Kidney (tissue), 14 donors: ENCODE measurements around the gene ST8SIA6. TPM values are rescaled to one million over a fixed set of nuclear protein-coding genes. Genes with fewer than 3 reads are reported as not detected.
"Not testable (repeated sequence)": the region's sequence is repeated elsewhere in the genome, so short reads cannot be mapped to it uniquely, and the experiment has no call there.

Experiments
- DNase-seq, 5 donors: peaks; one replicate each; pipeline ENCODE4 v3.0.0-alpha.2; 2013 to 2020
- FAIRE-seq: peaks from 2 replicates; lab custom pipeline; 2012; peaks lifted over from hg19 to GRCh38; lab: Jason Lieb, UNC
- H3K27ac ChIP-seq, 2 donors: one replicate each; pipeline ENCODE4 v1.7.0; 2013; ENCODE audit warnings: low read depth in 2 of 2, low read length in 2 of 2, inconsistent platforms in 1 of 2
- H3K27me3 ChIP-seq: one replicate; pipeline ENCODE4 v1.7.1; 2013; ENCODE audit warnings: low read length, inconsistent platforms; ENCODE audit not compliant: control insufficient read depth, insufficient read depth
- H3K36me3 ChIP-seq, 3 donors: one replicate each; pipeline versions ENCODE4 v1.7.0 to v1.7.1; 2013; ENCODE audit warnings: low read length in 3 of 3, control low read depth in 1 of 3, inconsistent platforms in 1 of 3; ENCODE audit not compliant: insufficient read depth in 3 of 3, control insufficient read depth in 2 of 3
- H3K4me1 ChIP-seq, 3 donors: one replicate each; pipeline versions ENCODE4 v1.7.0 to v1.7.1; 2013; ENCODE audit warnings: low read length in 3 of 3, inconsistent platforms in 1 of 3, low read depth in 1 of 3; ENCODE audit not compliant: control insufficient read depth in 2 of 3, insufficient read depth in 2 of 3
- H3K4me3 ChIP-seq, 3 donors: one replicate each; pipeline versions ENCODE4 v1.7.0 to v1.8.1; 2013; ENCODE audit warnings: low read length in 3 of 3, control low read depth in 1 of 3, inconsistent platforms in 1 of 3
- H3K9ac ChIP-seq, 3 donors: one replicate each; pipeline versions ENCODE4 v1.7.0 to v1.7.1; 2013; ENCODE audit warnings: low read length in 3 of 3, control low read depth in 1 of 3, inconsistent platforms in 1 of 3
- H3K9me3 ChIP-seq, 3 donors: one replicate each; pipeline versions ENCODE4 v1.7.0 to v1.7.1; 2013; ENCODE audit warnings: low read length in 3 of 3, control low read depth in 1 of 3, inconsistent platforms in 1 of 3; ENCODE audit not compliant: control insufficient read depth in 2 of 3, insufficient read depth in 1 of 3
- intact Hi-C: fragments of 100-400 bp; cut with DNase I; formaldehyde crosslinking; loops from one replicate; pipeline ENCODE4 v1.11.1; 2022
- polyA plus RNA-seq: library from polyadenylated mRNA; stranded (reverse); fragments of 350-450 nt; fragmentation: Illumina TruSeq; extraction: RNeasy Lipid Tissue Mini Kit (QIAGEN cat#74804); gene quantifications from one replicate; pipeline ENCODE4 v1.2.3, GENCODE V29; 2014; ENCODE audit warnings: low read depth, low replicate concordance; ENCODE audit not compliant: insufficient read depth
- total RNA-seq: library from RNA; stranded (reverse); fragmentation: NEBNext Ultra II Directional; extraction: Animal tissue kit (Norgen Biotek cat#: 25700); gene quantifications from one replicate; pipeline ENCODE4 v1.2.1, GENCODE V29; 2021
- TF ChIP-seq, protein P1 (sequence below): IDR thresholded peaks from 3 replicates; pipeline ENCODE4 v1.5.1; 2012; ENCODE audit warnings: mild to moderate bottlenecking, moderate library complexity, borderline replicate concordance; ENCODE audit not compliant: insufficient read depth; ENCODE audit errors: extremely low read depth
- donor health status: control.
- donor health status: control.
- donor health status: control.
- donor health status: control.
- donor health status: control.
- donor health status: DM: yes; HTN: yes; CAD: no.
- donor health status: Normal renal cell carcinoma (clear cell type).

Gene ST8SIA6
- total and polyA plus RNA-seq, 2 donors from 2014 or later = 0.22 to 0.91 TPM

DNA sequence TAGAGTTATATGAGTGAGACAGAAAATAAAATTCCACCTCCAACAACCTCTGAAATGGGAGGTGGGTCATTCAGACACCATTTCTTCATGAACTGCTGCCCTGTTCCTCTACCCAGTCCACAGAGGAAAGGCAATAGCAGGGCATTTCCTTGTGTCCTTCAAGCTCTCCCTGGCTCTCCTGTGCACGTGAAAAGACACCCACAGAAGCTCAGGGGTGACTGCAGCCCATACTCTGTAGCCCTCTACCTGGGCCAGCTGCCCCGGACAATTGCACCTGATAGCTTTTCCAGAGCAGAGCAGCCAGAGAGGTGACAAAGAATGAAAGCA, 10.0 kb downstream of the ST8SIA6 start:
- FAIRE-seq (no peak), DNase-seq (no peak)
- Histone ChIP-seq H3K9me3 (peaks cover 0 to 6% (median 1%) of the 10 kb centered on the region in 3 donors), H3K27ac (no peak overlapping the region), H3K4me1 (no peaks in the 10 kb centered on the region), H3K36me3 (no peaks in the 10 kb centered on the region), H3K4me3 (no peak overlapping the region), H3K27me3 (no peaks in the 10 kb centered on the region), H3K9ac (no peak overlapping the region)
- TF ChIP-seq, protein P1, sequence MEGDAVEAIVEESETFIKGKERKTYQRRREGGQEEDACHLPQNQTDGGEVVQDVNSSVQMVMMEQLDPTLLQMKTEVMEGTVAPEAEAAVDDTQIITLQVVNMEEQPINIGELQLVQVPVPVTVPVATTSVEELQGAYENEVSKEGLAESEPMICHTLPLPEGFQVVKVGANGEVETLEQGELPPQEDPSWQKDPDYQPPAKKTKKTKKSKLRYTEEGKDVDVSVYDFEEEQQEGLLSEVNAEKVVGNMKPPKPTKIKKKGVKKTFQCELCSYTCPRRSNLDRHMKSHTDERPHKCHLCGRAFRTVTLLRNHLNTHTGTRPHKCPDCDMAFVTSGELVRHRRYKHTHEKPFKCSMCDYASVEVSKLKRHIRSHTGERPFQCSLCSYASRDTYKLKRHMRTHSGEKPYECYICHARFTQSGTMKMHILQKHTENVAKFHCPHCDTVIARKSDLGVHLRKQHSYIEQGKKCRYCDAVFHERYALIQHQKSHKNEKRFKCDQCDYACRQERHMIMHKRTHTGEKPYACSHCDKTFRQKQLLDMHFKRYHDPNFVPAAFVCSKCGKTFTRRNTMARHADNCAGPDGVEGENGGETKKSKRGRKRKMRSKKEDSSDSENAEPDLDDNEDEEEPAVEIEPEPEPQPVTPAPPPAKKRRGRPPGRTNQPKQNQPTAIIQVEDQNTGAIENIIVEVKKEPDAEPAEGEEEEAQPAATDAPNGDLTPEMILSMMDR = no peak
- intact Hi-C loops = no loop called here

DNA sequence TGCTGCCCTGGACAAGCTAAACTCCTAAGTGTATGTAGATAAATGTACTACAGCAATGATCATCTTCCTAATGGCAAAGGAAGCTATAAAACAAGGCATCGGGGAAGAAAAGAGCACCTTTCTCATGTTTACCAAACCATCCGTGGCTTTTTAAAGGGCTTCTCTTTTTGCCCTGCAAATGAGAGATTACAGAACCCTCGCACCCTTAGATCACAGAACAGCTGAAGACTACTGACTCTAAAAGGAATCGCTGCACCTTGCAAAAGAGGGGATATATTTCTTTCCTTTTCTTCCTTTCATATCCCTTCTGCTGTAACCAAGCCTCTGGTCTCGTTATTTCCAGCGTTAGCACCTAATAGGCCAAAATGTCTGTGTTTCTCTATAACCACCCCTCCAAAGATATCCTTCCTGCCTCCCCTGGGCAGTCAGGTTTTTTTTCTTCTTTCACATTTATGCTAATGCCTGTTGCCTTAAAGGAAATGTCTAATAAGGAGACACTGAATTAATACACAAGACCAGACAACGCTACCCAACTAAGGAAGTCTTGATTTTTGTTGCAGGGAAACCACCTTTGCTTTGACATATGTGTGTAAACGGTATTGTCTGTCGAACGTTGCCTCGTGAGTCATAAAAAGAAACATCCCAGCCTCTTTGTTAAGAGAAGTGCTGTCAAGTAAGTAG, 10.5 kb downstream of the ST8SIA6 start:
- DNase-seq (no peak), FAIRE-seq (no peak)
- TF ChIP-seq, protein P1 = no peak
- no peaks in the 10 kb centered on the region for H3K4me1 ChIP-seq
- no peak overlapping the region for H3K4me3 ChIP-seq
- no peak overlapping the region for H3K27ac ChIP-seq
- H3K9ac ChIP-seq = no peak overlapping the region
- intact Hi-C loops = no loop called here
- peaks cover 0 to 6% (median 0%) of the 10 kb centered on the region in 3 donors for H3K9me3 ChIP-seq
- no peaks in the 10 kb centered on the region for H3K36me3 ChIP-seq
- H3K27me3 ChIP-seq = no peaks in the 10 kb centered on the region

DNA sequence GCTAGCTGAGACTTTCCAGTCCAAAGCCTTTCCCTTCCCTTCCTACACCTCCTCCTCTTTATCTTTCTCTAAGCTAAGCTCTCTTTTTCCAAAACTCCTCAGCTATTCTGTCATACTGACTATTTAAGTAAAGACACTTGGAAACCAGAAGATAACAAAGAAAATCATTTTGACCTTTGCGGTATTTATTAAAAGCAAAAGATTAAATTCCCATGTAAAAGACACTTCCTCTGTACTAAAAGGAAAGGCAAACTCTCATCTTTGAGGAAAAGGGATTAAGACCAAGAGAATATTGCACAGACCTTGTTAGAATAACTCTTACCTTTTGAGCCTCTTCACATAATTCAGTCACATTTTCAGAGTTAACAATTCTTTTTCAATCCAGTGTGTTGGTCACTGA, 15.8 kb downstream of the ST8SIA6 start:
- intact Hi-C loops = no loop called here

DNA sequence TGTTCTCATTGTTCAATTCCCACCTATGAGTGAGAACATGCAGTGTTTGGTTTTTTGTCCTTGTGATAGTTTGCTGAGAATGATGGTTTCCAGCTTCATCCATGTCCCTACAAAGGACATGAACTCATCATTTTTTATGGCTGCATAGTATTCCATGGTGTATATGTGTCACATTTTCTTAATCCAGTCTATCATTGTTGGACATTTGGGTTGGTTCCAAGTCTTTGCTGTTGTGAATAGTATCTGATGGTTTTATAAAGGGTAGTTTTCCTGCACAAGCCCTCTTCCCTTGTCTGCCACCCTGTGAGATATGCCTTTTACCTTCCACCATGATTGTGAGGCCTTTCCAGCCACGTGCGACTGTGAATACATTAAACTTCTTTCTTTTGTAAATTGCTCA, 17.8 kb downstream of the ST8SIA6 start:
- H3K36me3 ChIP-seq, H3K27me3 ChIP-seq, intact Hi-C loops, FAIRE-seq, H3K9me3 ChIP-seq, H3K4me3 ChIP-seq, H3K9ac ChIP-seq, H3K4me1 ChIP-seq, DNase-seq, H3K27ac ChIP-seq: not testable (repeated sequence)

More for the DNA sequence above, 15.8 kb downstream of the ST8SIA6 start:
- Histone ChIP-seq H3K27me3 (no peaks in the 10 kb centered on the region), H3K4me3 (no peak overlapping the region), H3K9ac (no peak overlapping the region), H3K36me3 (no peaks in the 10 kb centered on the region), H3K27ac (no peak overlapping the region), H3K9me3 (no peaks in the 10 kb centered on the region), H3K4me1 (no peaks in the 10 kb centered on the region)
- TF ChIP-seq, protein P1 = no peak
- DNase-seq (no peak), FAIRE-seq (no peak)
